HEK293 (cell line): ENCODE measurements around the gene TBC1D5.

Source experiments
- CTCF ChIA-PET: fragments of 350-600 bp; formaldehyde crosslinking; extraction: SDS; loops from one replicate; lab custom pipeline; 2021; ENCODE audit warnings: antibody characterized with exemption; lab: Yijun Ruan, JAX
- POLR2A ChIA-PET: fragments of 300-600 bp; formaldehyde crosslinking; extraction: SDS; loops from one replicate; lab custom pipeline; 2020; ENCODE audit warnings: antibody characterized with exemption, inconsistent platforms; lab: Yijun Ruan, JAX
- H3K27ac ChIP-seq: fragments of 200-500 bp; sonication (Bioruptor generic); 2 replicates; pipeline ENCODE4 v1.5.1; 2014; ENCODE audit warnings: low read depth, low read length, control low read depth, inconsistent platforms; ENCODE audit errors: extremely low read depth
- H3K36me3 ChIP-seq, 2 experiments: fragments of 200-500 bp in 1 of 2; sonication (Bioruptor generic) in 1 of 2; 1 replicate in 1 of 2; 2 replicates in 1 of 2; pipeline ENCODE4 v1.5.1; 2014 to 2017; ENCODE audit warnings: inconsistent platforms in 2 of 2, low read length in 2 of 2; ENCODE audit not compliant: control insufficient read depth in 2 of 2, insufficient read depth in 1 of 2
- H3K4me1 ChIP-seq: fragments of 200-500 bp; sonication (Bioruptor generic); 2 replicates; pipeline ENCODE4 v1.5.1; 2014; ENCODE audit warnings: mild to moderate bottlenecking, low read length, inconsistent platforms; ENCODE audit not compliant: control insufficient read depth, insufficient read depth
- H3K4me3 ChIP-seq: 2 replicates; pipeline ENCODE4 v1.5.1; 2011; ENCODE audit warnings: low read depth, mild to moderate bottlenecking, control low read depth, low read length, moderate library complexity
- H3K9me3 ChIP-seq: fragments of 200-500 bp; sonication (Bioruptor generic); 2 replicates; pipeline ENCODE4 v1.5.1; 2014; ENCODE audit warnings: low read depth, low read length, inconsistent platforms; ENCODE audit not compliant: control insufficient read depth, insufficient read depth
- GLIS2 ChIP-seq: fragments of 450-650 bp; formaldehyde crosslinking; IDR thresholded peaks from 2 replicates; pipeline ENCODE4 v1.5.1; 2016; ENCODE audit warnings: missing biosample characterization, missing genetic modification characterization
- PRDM6 ChIP-seq: fragments of 450-650 bp; formaldehyde crosslinking; IDR thresholded peaks from 2 replicates; pipeline ENCODE4 v1.5.1; 2017; ENCODE audit warnings: missing biosample characterization, missing genetic modification characterization
- WT1 ChIP-seq: fragments of 450-650 bp; formaldehyde crosslinking; IDR thresholded peaks from 2 replicates; pipeline ENCODE4 v1.5.1; 2016; ENCODE audit warnings: missing biosample characterization, missing genetic modification characterization
- ZNF140 ChIP-seq: fragments of 450-650 bp; formaldehyde crosslinking; IDR thresholded peaks from 2 replicates; pipeline ENCODE4 v1.5.1; 2016; ENCODE audit warnings: missing biosample characterization, missing genetic modification characterization
- ZNF501 ChIP-seq: fragments of 450-650 bp; formaldehyde crosslinking; IDR thresholded peaks from 2 replicates; pipeline ENCODE4 v1.5.1; 2016; ENCODE audit warnings: missing biosample characterization, missing genetic modification characterization
- ZNF518A ChIP-seq: fragments of 450-650 bp; formaldehyde crosslinking; conservative IDR thresholded peaks from 2 replicates; pipeline ENCODE4 v1.5.1; 2016; ENCODE audit warnings: low read depth, missing biosample characterization, missing genetic modification characterization
- ZNF544 ChIP-seq: fragments of 450-650 bp; formaldehyde crosslinking; IDR thresholded peaks from 2 replicates; pipeline ENCODE4 v1.5.0; 2017; ENCODE audit warnings: missing biosample characterization, missing genetic modification characterization
- ZNF654 ChIP-seq: fragments of 450-650 bp; formaldehyde crosslinking; IDR thresholded peaks from 2 replicates; pipeline ENCODE4 v1.5.1; 2016; ENCODE audit warnings: low read depth, missing biosample characterization, missing genetic modification characterization
- TF ChIP-seq, protein P1 (sequence below): fragments of 450-650 bp; IDR thresholded peaks from 2 replicates; pipeline ENCODE4 v1.5.1; 2018; ENCODE audit warnings: missing biosample characterization, missing genetic modification characterization

The TBC1D5 gene

DNA sequence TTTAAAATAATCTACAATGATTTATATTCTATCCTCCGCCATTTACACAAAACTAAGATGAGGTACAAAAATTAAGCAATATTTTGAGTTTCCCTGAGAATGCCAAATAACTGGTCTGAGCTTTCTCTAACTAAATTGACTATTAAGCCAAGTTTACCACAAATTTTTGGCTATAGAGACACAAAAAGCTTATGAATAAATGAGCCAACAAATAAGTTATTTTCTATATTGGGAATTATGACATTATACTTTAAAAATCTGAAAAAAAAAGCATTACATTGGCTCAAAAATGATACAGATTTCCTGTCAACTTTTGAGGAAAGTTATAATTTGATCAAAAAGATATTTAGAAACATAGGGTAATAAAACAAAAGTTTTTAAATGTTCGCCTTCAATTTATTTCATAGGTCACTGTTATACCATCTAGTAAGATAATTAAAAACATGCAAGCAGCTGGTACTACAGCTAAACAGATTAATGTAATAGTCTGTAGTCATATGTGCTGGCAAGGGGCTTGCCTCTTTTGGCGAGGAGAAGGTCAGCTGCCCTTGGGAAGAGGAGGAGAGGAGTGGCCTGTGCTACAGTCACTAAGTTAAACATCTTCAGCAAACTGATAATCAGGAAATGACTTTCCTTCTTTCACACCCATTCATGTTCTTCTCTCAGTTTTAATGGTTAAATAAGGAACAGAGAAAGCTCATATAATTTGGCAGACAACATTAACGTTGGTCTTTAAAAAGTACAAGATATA is 318.5 kb downstream of the TBC1D5 start (continued):
- TF ChIP-seq, protein P1, sequence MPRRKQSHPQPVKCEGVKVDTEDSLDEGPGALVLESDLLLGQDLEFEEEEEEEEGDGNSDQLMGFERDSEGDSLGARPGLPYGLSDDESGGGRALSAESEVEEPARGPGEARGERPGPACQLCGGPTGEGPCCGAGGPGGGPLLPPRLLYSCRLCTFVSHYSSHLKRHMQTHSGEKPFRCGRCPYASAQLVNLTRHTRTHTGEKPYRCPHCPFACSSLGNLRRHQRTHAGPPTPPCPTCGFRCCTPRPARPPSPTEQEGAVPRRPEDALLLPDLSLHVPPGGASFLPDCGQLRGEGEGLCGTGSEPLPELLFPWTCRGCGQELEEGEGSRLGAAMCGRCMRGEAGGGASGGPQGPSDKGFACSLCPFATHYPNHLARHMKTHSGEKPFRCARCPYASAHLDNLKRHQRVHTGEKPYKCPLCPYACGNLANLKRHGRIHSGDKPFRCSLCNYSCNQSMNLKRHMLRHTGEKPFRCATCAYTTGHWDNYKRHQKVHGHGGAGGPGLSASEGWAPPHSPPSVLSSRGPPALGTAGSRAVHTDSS: no peak
- TF ChIP-seq ZNF140 (tag by site-specific recombination) (no peak), GLIS2 (no peak), ZNF544 (tag by site-specific recombination) (no peak)
- TF ChIP-seq, all 188 proteins: peak for 0

DNA sequence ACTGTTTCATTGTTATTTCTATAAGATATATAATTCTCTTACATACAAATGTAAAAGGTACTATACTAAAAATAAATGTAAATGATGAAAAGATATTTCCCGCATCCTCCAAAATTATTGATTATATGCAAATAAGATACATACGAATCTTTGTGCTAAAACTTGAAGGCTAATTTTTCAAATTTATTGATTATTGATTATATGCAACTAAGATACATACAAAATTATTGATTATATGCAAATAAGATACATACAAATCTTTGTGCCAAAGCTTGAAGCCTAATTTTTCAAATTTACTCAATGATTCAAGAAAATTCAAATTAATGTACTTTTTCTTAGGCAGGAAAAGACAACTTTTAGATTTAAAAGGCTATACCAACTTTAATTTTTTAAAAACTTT is 319.8 kb downstream of the TBC1D5 start:
- POLR2A ChIA-PET: no interaction called here
- CTCF ChIA-PET: interaction anchor here (1.1 to 3.2 kb wide), 3 partner anchors 9 to 420 kb away, joined by 3 to 18 read pairs (median 4); no protein-coding TSS in a partner anchor
- H3K4me3 ChIP-seq: no peak overlapping the region

GRCh38 chr3:17420668-17421067 is 321.8 kb downstream of the TBC1D5 start:
- Histone ChIP-seq H3K9me3 (no peaks in the 10 kb centered on the region), H3K27ac (no peak overlapping the region), H3K4me3 (no peak overlapping the region)
- ChIA-PET CTCF (interaction anchor here (0.7 to 1.1 kb wide), 3 partner anchors 9 to 10 kb away, joined by 3 read pairs; no protein-coding TSS in a partner anchor), POLR2A (no interaction called here)
- TF ChIP-seq PRDM6 (tag by site-specific recombination) (peak; percentile 48), ZNF518A (tag by site-specific recombination) (no peak), WT1 (tag by site-specific recombination) (peak; percentile 52; the same call in 1 of the 2 replicates)
- TF ChIP-seq, all 188 proteins: peak for 2
- no peaks in the 10 kb centered on the region for H3K36me3 ChIP-seq
- peaks cover 3% of the 10 kb centered on the region for H3K4me1 ChIP-seq

More for the DNA sequence above, 319.8 kb downstream of the TBC1D5 start:
- Histone ChIP-seq H3K36me3 (no peaks in the 10 kb centered on the region), H3K27ac (no peak overlapping the region), H3K4me1 (peaks cover 3% of the 10 kb centered on the region), H3K9me3 (no peaks in the 10 kb centered on the region)
- no peak for TF ChIP-seq ZNF501 (tag by site-specific recombination)
- TF ChIP-seq ZNF654 (tag by site-specific recombination): no peak
